Measurements from ENCODE around the gene CBX4. TPM values are rescaled to one million over a fixed set of nuclear protein-coding genes. Genes with fewer than 3 reads are reported as not detected.
A peak's percentile ranks its signal among the peaks of the same experiment; 100 is the strongest.

The CBX4 gene
- total RNA-seq, 1 donor from 2014 or later = 6.8 TPM

- Mint-ChIP-seq H3K4me1 (ENCODE audit: unreplicated experiment) (peaks cover 9% of the 10 kb centered on the region), H3K27me3 (ENCODE audit: unreplicated experiment) (peaks cover 31% of the 10 kb centered on the region), H3K9me3 (ENCODE audit: unreplicated experiment) (no peaks in the 10 kb centered on the region), H3K27ac (ENCODE audit: unreplicated experiment) (no peak overlapping the region), H3K36me3 (ENCODE audit: low read depth, unreplicated experiment) (no peaks in the 10 kb centered on the region), H3K4me3 (ENCODE audit: unreplicated experiment) (no peak overlapping the region)
- TF ChIP-seq CTCF (IDR thresholded peaks at IDR 0.05; ENCODE audit: unreplicated experiment) = no peak
- DNase-seq (ENCODE audit: low spot score) = peak; percentile 24
Observed at GRCh38 chr17:79814974-79815835, 24.0 kb downstream of the CBX4 start.

- Mint-ChIP-seq H3K4me1 (ENCODE audit: unreplicated experiment) (peaks cover 9% of the 10 kb centered on the region), H3K27ac (ENCODE audit: unreplicated experiment) (no peak overlapping the region), H3K36me3 (ENCODE audit: low read depth, unreplicated experiment) (no peaks in the 10 kb centered on the region), H3K9me3 (ENCODE audit: unreplicated experiment) (no peaks in the 10 kb centered on the region), H3K4me3 (ENCODE audit: unreplicated experiment) (no peak overlapping the region), H3K27me3 (ENCODE audit: unreplicated experiment) (peaks cover 27% of the 10 kb centered on the region)
- no peak for TF ChIP-seq CTCF (IDR thresholded peaks at IDR 0.05; ENCODE audit: unreplicated experiment)
- peak; percentile 4 for DNase-seq (ENCODE audit: low spot score)
Observed at GRCh38 chr17:79814127-79814973, 24.9 kb downstream of the CBX4 start.

GRCh38 chr17:79813297-79814126 is 25.7 kb downstream of the CBX4 start:
- no peak overlapping the region for H3K4me3 Mint-ChIP-seq (ENCODE audit: unreplicated experiment)
- TF ChIP-seq CTCF (IDR thresholded peaks at IDR 0.05; ENCODE audit: unreplicated experiment) = no peak
- H3K36me3 Mint-ChIP-seq (ENCODE audit: low read depth, unreplicated experiment) = no peaks in the 10 kb centered on the region
- H3K27ac Mint-ChIP-seq (ENCODE audit: unreplicated experiment) = no peak overlapping the region
- peak; percentile 37 for DNase-seq (ENCODE audit: low spot score)
- peaks cover 9% of the 10 kb centered on the region for H3K4me1 Mint-ChIP-seq (ENCODE audit: unreplicated experiment)
- peaks cover 32% of the 10 kb centered on the region for H3K27me3 Mint-ChIP-seq (ENCODE audit: unreplicated experiment)
- no peaks in the 10 kb centered on the region for H3K9me3 Mint-ChIP-seq (ENCODE audit: unreplicated experiment)

- Mint-ChIP-seq H3K9me3 (ENCODE audit: unreplicated experiment) (no peaks in the 10 kb centered on the region), H3K4me1 (ENCODE audit: unreplicated experiment) (peaks cover 9% of the 10 kb centered on the region), H3K27ac (ENCODE audit: unreplicated experiment) (no peak overlapping the region), H3K27me3 (ENCODE audit: unreplicated experiment) (peaks cover 37% of the 10 kb centered on the region), H3K4me3 (ENCODE audit: unreplicated experiment) (peak overlapping the region; percentile 56), H3K36me3 (ENCODE audit: low read depth, unreplicated experiment) (no peaks in the 10 kb centered on the region)
- peak; percentile 11 for DNase-seq (ENCODE audit: low spot score)
- TF ChIP-seq CTCF (IDR thresholded peaks at IDR 0.05; ENCODE audit: unreplicated experiment) = no peak
Observed at GRCh38 chr17:79812353-79813258, 26.6 kb downstream of the CBX4 start.

Measured in endothelial cell (in vitro differentiated cells).